ENCODE results near the gene CD44. TPM values are rescaled to one million over a fixed set of nuclear protein-coding genes. Genes with fewer than 3 reads are reported as not detected.

CD44 gene
- total RNA-seq, 1 experiment from 2014 or later: 6.1 TPM

GRCh38 chr11:35280727-35281126, 141.8 kb downstream of the CD44 start:
- H3K23me2 ChIP-seq (ENCODE audit: insufficient read length, low read depth, low read length, poor library complexity, severe bottlenecking): no peaks in the 10 kb centered on the region

More at GRCh38 chr11:35280727-35281126, 141.8 kb downstream of the CD44 start:
- Histone ChIP-seq H3K23ac (ENCODE audit: insufficient read length, low read depth, low read length) (no peak overlapping the region), H2BK20ac (ENCODE audit: low read depth, low read length, poor library complexity, severe bottlenecking) (no peak overlapping the region), H2BK120ac (ENCODE audit: low read depth, low read length, poor library complexity, severe bottlenecking) (no peak overlapping the region), H3K56ac (ENCODE audit: insufficient read length, low read depth, low read length) (no peak overlapping the region), H4K20me1 (ENCODE audit: control insufficient read depth, insufficient read depth, insufficient read length) (no peaks in the 10 kb centered on the region), H2BK15ac (ENCODE audit: low read depth, low read length) (no peak overlapping the region), H3K4me1 (ENCODE audit: insufficient read depth, low read length) (no peaks in the 10 kb centered on the region), H3K4me2 (ENCODE audit: insufficient read depth, insufficient read length, low read length) (no peak overlapping the region), H2AK5ac (ENCODE audit: insufficient read length, low read length) (no peak overlapping the region), H2BK12ac (ENCODE audit: insufficient read length, low read depth, low read length) (no peak overlapping the region), H3K9ac (ENCODE audit: extremely low read depth, insufficient read length, low read length) (no peak overlapping the region), H3K14ac (ENCODE audit: insufficient read depth, low read length) (no peak overlapping the region), H4K91ac (ENCODE audit: insufficient read length, low read depth, low read length) (no peak overlapping the region), H3K9me3 (ENCODE audit: control insufficient read depth, low read depth, low read length) (no peaks in the 10 kb centered on the region), H3K27me3 (ENCODE audit: insufficient read depth, low read length) (no peaks in the 10 kb centered on the region), H3K27ac (ENCODE audit: insufficient read length, low read depth, low read length) (no peak overlapping the region), H4K5ac (ENCODE audit: insufficient read length, low read depth, low read length) (no peak overlapping the region), H3K18ac (ENCODE audit: insufficient read length, low read depth, low read length) (no peak overlapping the region), H2AFZ (ENCODE audit: low read length) (no peak overlapping the region), H3T11ph (ENCODE audit: low read length) (no peak overlapping the region), H3K4ac (ENCODE audit: low read depth, low read length) (no peak overlapping the region), H4K8ac (replicated peaks; ENCODE audit: insufficient read length, low read depth, low read length) (no peak overlapping the region), H3K79me1 (ENCODE audit: insufficient read depth, low read depth, low read length, poor library complexity, severe bottlenecking) (no peaks in the 10 kb centered on the region), H2BK5ac (ENCODE audit: insufficient read length, low read length) (no peak overlapping the region), H3K79me2 (ENCODE audit: insufficient read depth, low read length) (no peaks in the 10 kb centered on the region)
- no peak overlapping the region for H3K27ac Mint-ChIP-seq
- no peak overlapping the region for H3K4me3 Mint-ChIP-seq
- H3K36me3 Mint-ChIP-seq (ENCODE audit: insufficient read depth in 1 of 3, low read depth in 3 of 3): no peaks in the 10 kb centered on the region; a peak in 1 of 7 replicates
- H3K27me3 Mint-ChIP-seq (ENCODE audit: low read depth): peaks cover 4% of the 10 kb centered on the region; the same call in 1 of the 2 replicates
- no peak for TF ChIP-seq CTCF (conservative IDR thresholded peaks at IDR 0.05)
- no peaks in the 10 kb centered on the region for H3K9me3 Mint-ChIP-seq
- WGBS (ENCODE audit: extremely low coverage, insufficient read length, low lambda C conversion rate): no CpG with 5 or more reads among the region's 7 CpGs
- H3K4me1 Mint-ChIP-seq: peaks cover 3 to 7% of the 10 kb centered on the region in 2 experiments; a peak in 2 of 4 replicates
- DNase-seq: no peak
